Stimulated activated CD4-positive, alpha-beta T cell treated with anti-CD3 and anti-CD28 coated beads, TNF-alpha, amount 100 ng/mL, for 24 hours (primary cell): ENCODE results near the gene KDM4D.
"Not testable (repeated sequence)": the region's sequence is repeated elsewhere in the genome, so short reads cannot be mapped to it uniquely, and the experiment has no call there.

ENCODE experiments used
- DNase-seq, 3 experiments: peaks; one replicate each; pipeline ENCODE4 v3.0.0-alpha.2; 2020; ENCODE audit warnings: low read depth in 3 of 3

Gene KDM4D

GRCh38 chr11:95033051-95033450, 59.5 kb downstream of the KDM4D start:
- DNase-seq = no peak

DNA sequence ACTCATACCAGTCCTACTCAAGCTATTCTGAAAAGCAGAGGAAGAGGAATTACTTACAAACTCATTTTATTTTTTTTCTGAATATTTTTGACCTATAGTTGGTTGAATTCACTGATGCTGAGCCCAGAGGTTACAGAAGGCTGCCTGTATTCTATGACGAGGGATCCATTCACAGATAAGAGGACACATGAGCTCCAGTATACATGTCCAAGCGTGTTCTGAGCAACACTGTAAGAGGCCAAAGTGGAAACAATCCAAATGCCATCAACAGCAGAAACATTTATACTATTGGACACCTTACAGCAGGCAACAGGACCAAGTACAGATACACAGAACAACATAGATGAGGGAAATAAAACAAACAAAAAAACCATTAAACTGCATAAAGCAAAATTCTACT, 61.8 kb downstream of the KDM4D start:
- no peak for DNase-seq

DNA sequence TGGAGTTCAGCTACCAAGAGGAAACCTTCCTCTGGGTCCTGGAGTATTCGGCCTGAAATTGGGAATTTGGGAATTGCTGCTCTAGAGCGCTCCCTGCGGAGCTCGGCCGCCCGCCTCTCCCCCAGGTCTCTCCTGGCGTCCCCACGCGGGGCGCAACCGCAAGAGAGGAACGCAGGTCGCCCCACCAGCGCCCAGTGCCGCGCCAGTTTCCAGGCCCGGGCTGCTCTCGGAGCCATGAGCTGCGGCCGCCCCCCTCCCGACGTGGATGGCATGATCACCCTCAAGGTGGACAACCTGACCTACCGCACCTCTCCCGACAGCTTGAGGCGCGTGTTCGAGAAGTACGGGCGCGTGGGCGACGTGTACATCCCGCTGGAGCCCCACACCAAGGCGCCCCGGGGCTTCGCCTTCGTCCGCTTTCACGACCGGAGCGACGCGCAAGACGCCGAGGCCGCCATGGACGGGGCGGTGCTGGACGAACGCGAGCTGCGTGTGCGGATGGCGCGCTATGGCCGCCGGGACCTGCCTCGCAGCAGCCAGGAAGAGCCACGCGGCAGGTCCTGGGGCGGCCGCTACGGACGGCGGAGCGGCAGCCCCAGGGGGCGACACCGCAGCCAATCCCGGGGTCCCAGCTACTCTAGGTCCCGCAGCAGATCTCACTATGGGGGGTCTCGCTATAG, 64.0 kb downstream of the KDM4D start:
- not testable (repeated sequence) for DNase-seq

DNA sequence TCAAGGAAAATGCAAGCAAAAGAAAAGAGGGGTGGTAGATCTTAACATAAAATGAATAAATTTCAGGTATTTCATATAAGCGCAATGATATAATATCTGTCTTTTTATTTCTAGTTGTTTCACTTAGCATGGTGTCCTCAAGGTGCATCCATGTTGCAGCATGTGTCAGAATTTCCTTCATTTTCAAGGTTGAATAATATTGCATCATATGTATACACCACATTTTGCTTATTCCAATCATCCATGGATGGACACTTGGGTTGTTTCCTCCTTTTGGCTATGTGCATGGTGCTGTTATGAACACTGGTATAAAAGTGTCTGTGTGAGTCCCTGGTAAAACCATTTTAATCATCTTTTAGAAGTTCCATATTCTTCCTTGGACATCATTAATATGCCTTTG, 68.7 kb downstream of the KDM4D start:
- DNase-seq = no peak

DNA sequence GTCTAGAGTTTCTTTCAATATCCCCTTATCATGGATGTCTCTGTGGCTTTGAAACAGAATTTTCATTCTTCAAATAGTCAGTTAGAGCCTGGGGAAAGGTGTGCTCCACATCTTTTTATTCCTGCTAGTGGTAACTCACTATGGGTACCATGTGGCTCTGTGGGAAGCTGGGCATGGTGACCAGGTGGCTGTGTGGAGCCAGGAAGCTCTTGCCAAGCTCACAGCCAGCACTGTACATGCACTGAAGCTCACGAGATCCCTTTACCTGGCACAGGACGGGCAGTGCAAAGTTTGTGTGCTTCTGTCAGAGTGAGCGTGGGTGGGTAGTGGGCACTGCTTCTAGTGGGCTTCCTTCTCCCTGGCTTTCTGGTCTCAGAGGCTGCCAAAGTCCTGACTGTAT, 69.4 kb downstream of the KDM4D start:
- no peak for DNase-seq

- DNase-seq = no peak
Measured at GRCh38 chr11:95044010-95044409, 70.5 kb downstream of the KDM4D start.

DNA sequence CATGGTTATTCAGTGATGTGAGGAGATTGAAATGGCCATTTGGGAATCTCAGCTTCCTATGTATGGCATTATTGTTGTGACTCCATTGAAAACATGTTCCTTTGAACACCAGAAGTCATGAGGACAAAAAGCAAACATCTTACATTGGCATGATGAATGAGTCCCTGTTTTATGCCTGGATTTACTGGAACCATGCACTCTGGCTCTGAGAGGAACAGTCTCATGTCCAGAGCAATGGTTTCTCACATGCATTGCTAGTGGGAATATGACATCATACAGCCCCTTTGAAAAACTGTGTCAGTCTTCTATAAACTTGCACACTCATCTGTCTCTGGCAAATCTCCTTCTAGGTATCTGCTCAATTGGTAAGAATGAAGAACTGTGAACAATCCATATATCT, 72.3 kb downstream of the KDM4D start:
- no peak for DNase-seq
